CD4-positive, alpha-beta T cell treated with Interleukin-12 subunit alpha and Interleukin-12 subunit beta, for 1 hour (primary cell): ENCODE results near the gene HSP90AA1.
"Not testable (repeated sequence)": the region's sequence is repeated elsewhere in the genome, so short reads cannot be mapped to it uniquely, and the experiment has no call there.

Experiments
- DNase-seq: peaks from one replicate; pipeline ENCODE4 v3.0.0-alpha.2; 2020

The HSP90AA1 gene

GRCh38 chr14:102092806-102093205 is 6.0 kb upstream of the HSP90AA1 start:
- DNase-seq: no peak

GRCh38 chr14:102090713-102091112 is 3.9 kb upstream of the HSP90AA1 start:
- DNase-seq: no peak

GRCh38 chr14:102089621-102090343 is 2.9 kb upstream of the HSP90AA1 start:
- DNase-seq: no peak

- DNase-seq: peak; percentile 66
These were observed 1.4 kb upstream of the HSP90AA1 start for GRCh38 chr14:102088012-102088792.

GRCh38 chr14:102087762-102088011 is 843 bp upstream of the HSP90AA1 start:
- DNase-seq: no peak

GRCh38 chr14:102086709-102086971 is 204 bp downstream of the HSP90AA1 start:
- DNase-seq: no peak

GRCh38 chr14:102085948-102086708 is 716 bp downstream of the HSP90AA1 start:
- peak; percentile 77 for DNase-seq

GRCh38 chr14:102085488-102085887 is 1.4 kb downstream of the HSP90AA1 start:
- peak; percentile 25 for DNase-seq

GRCh38 chr14:102084931-102085330 is 1.9 kb downstream of the HSP90AA1 start:
- no peak for DNase-seq

GRCh38 chr14:102084522-102084921 is 2.3 kb downstream of the HSP90AA1 start:
- not testable (repeated sequence) for DNase-seq

GRCh38 chr14:102081231-102082080 is 5.4 kb downstream of the HSP90AA1 start:
- no peak for DNase-seq

GRCh38 chr14:102080183-102081080 is 6.4 kb downstream of the HSP90AA1 start:
- peak; percentile 44 for DNase-seq

- DNase-seq: peak; percentile 56
These were observed 7.2 kb downstream of the HSP90AA1 start for GRCh38 chr14:102079700-102079979.

GRCh38 chr14:102078831-102079699 is 7.8 kb downstream of the HSP90AA1 start:
- peak; percentile 60 for DNase-seq

GRCh38 chr14:102078361-102078791 is 8.5 kb downstream of the HSP90AA1 start:
- peak; percentile 58 for DNase-seq

- DNase-seq: peak; percentile 64
These were observed 9.5 kb downstream of the HSP90AA1 start for GRCh38 chr14:102077382-102077709.

GRCh38 chr14:102075155-102075554 is 11.7 kb downstream of the HSP90AA1 start:
- DNase-seq: peak; percentile 49

- DNase-seq: peak; percentile 48
These were observed 12.4 kb downstream of the HSP90AA1 start for GRCh38 chr14:102074415-102074964.

- DNase-seq: peak; percentile 36
These were observed 15.4 kb downstream of the HSP90AA1 start for GRCh38 chr14:102071283-102071998.

GRCh38 chr14:102066041-102066451 is 20.8 kb downstream of the HSP90AA1 start:
- no peak for DNase-seq
